B cell (primary cell): ENCODE data around the gene SIAH3.

Experiments used
- EZH2 ChIP-seq: IDR thresholded peaks from 2 replicates; pipeline ENCODE4 v1.6.1; 2012; ENCODE audit warnings: borderline replicate concordance, low read depth, mild to moderate bottlenecking, moderate library complexity, low read length; ENCODE audit not compliant: insufficient read depth, poor library complexity, severe bottlenecking
- TF ChIP-seq, protein P1 (sequence below): fragments of 200-600 bp; IDR thresholded peaks from one replicate; pipeline ENCODE4 v1.8.0; 2022; ENCODE audit warnings: antibody characterized with exemption, mild to moderate bottlenecking

DNA sequence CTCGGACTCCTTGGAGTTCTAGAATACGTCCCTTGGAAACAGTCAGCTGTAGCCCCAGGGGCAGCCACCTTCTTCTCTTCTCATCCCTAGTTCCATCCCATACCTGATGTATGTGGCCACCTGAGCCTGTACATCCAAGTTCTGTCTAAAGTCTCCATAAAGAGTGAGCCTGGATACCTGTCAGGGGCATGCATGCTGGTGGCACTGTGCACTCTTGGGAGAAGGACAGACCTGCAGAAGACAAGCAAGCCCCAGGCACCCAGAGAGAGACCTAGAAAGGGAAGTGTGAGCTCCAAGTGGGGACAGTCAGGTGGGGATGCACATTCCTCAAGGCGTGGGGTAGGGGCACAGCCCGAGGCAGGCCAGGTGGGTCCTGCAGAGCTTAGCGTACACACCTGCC lies 21.4 kb downstream of the SIAH3 start:
- TF ChIP-seq, protein P1, sequence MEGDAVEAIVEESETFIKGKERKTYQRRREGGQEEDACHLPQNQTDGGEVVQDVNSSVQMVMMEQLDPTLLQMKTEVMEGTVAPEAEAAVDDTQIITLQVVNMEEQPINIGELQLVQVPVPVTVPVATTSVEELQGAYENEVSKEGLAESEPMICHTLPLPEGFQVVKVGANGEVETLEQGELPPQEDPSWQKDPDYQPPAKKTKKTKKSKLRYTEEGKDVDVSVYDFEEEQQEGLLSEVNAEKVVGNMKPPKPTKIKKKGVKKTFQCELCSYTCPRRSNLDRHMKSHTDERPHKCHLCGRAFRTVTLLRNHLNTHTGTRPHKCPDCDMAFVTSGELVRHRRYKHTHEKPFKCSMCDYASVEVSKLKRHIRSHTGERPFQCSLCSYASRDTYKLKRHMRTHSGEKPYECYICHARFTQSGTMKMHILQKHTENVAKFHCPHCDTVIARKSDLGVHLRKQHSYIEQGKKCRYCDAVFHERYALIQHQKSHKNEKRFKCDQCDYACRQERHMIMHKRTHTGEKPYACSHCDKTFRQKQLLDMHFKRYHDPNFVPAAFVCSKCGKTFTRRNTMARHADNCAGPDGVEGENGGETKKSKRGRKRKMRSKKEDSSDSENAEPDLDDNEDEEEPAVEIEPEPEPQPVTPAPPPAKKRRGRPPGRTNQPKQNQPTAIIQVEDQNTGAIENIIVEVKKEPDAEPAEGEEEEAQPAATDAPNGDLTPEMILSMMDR: no peak
- no peak for TF ChIP-seq EZH2
